Body of pancreas (tissue), 4 donors: ENCODE measurements around the gene ZBBX. TPM values are rescaled to one million over a fixed set of nuclear protein-coding genes. Genes with fewer than 3 reads are reported as not detected.

Source experiments
- ATAC-seq: fragments of 150-250 bp; one replicate; pipeline ENCODE4 v1.9.1; 2016
- DNase-seq, 4 donors: peaks; one replicate each; pipeline ENCODE4 v3.0.0-alpha.2; 2019
- H3K27ac ChIP-seq, 4 donors: fragments of 200-600 bp; sonication (generic); 1 replicate in 3 of 4; 2 replicates in 1 of 4; pipeline versions ENCODE4 v1.5.1 to v1.6.1; 2016 to 2019; ENCODE audit warnings: mild to moderate bottlenecking in 1 of 4, mixed read lengths in 1 of 4, moderate library complexity in 1 of 4
- H3K27me3 ChIP-seq, 2 donors: fragments of 200-600 bp; sonication (generic); one replicate each; pipeline ENCODE4 v1.6.0; 2016; ENCODE audit warnings: mild to moderate bottlenecking in 1 of 2
- H3K36me3 ChIP-seq, 2 donors: fragments of 200-600 bp; sonication (generic); replicated peaks in 1 of 2; 2 replicates each; pipeline ENCODE4 v1.5.1; 2016; ENCODE audit warnings: low read depth in 2 of 2; ENCODE audit not compliant: insufficient read depth in 1 of 2
- H3K4me1 ChIP-seq: fragments of 200-600 bp; sonication (generic); one replicate; pipeline ENCODE4 v1.6.0; 2016
- H3K4me3 ChIP-seq, 2 donors: fragments of 200-600 bp; sonication (generic); 1 replicate in 1 of 2; 2 replicates in 1 of 2; pipeline ENCODE4 v1.5.1; 2016 to 2019
- H3K9me3 ChIP-seq, 3 donors: fragments of 200-600 bp; sonication (generic); 1 replicate in 2 of 3; 2 replicates in 1 of 3; pipeline ENCODE4 v1.5.1; 2016
- CTCF ChIP-seq, 7 experiments: fragments of 450-650 bp in 4 of 7; fragments of 200-600 bp in 3 of 7; sonication (generic) in 3 of 7; IDR thresholded peaks; one replicate each; pipeline ENCODE4 v1.5.1; 2016 to 2019; ENCODE audit warnings: antibody characterized with exemption in 7 of 7
- POLR2A ChIP-seq, 3 donors: fragments of 450-650 bp; IDR thresholded peaks; one replicate each; pipeline ENCODE4 v1.6.1; 2016; ENCODE audit warnings: antibody characterized with exemption in 3 of 3, mild to moderate bottlenecking in 2 of 3
- WGBS, 2 donors: methylation state at CpG; one replicate each; pipeline ENCODE4 v1.1.5; 2017; 5-methylcytosine and 5-hydroxymethylcytosine counted together
- intact Hi-C: fragments of 100-400 bp; cut with DNase I; formaldehyde crosslinking; loops from one replicate; pipeline ENCODE4 v1.15.1; 2023
- total RNA-seq, 2 donors: library from RNA; depleted of rRNA; stranded (reverse); fragments of >200 nt; gene quantifications; one replicate each; pipeline ENCODE4 v1.1.0, GENCODE V29; 2016

ZBBX gene
- total RNA-seq, 2 donors from 2014 or later, result 0.26 TPM; not detected in 1

GRCh38 chr3:167198949-167199600, 181.0 kb downstream of the ZBBX start:
- ATAC-seq (no peak), DNase-seq (no peak)
- no peak for TF ChIP-seq POLR2A (IDR thresholded peaks at IDR 0.05)
- TF ChIP-seq CTCF (IDR thresholded peaks at IDR 0.05), result no peak
- no peaks in the 10 kb centered on the region for H3K27me3 ChIP-seq
- intact Hi-C loops, result no loop called here
- no peaks in the 10 kb centered on the region for H3K4me1 ChIP-seq
- no peak overlapping the region for H3K27ac ChIP-seq
- no peak overlapping the region for H3K4me3 ChIP-seq
- WGBS, 2 donors, result 92 to 95% methylated on average over 1 of the region's 1 CpG
- H3K9me3 ChIP-seq, result no peaks in the 10 kb centered on the region
- no peaks in the 10 kb centered on the region for H3K36me3 ChIP-seq

Other genes with a start within 250 kb of the ZBBX start
- gene SERPINI2, start 93.7 kb upstream of the ZBBX start, total RNA-seq, result 100 to 1,000 TPM; 167 to 221 TPM